AG09319 (cell line): Measurements from ENCODE around the gene UTP14A.

Experiments used
- DNase-seq: peaks from one replicate; pipeline ENCODE4 v3.0.0-alpha.2; 2010; ENCODE audit warnings: low read depth; ENCODE audit errors: extremely low read depth
- CTCF ChIP-seq: IDR thresholded peaks from 2 replicates; pipeline ENCODE4 v1.5.1; 2011; ENCODE audit warnings: low read depth, mild to moderate bottlenecking, inconsistent platforms, low read length, moderate library complexity

UTP14A gene

GRCh38 chrX:129932821-129933321 is 26.9 kb downstream of the UTP14A start:
- no peak for DNase-seq
- no peak for TF ChIP-seq CTCF

GRCh38 chrX:129933700-129934099 is 27.7 kb downstream of the UTP14A start:
- DNase-seq: no peak
- no peak for TF ChIP-seq CTCF

GRCh38 chrX:129934461-129934860 is 28.5 kb downstream of the UTP14A start:
- no peak for TF ChIP-seq CTCF
- DNase-seq: no peak

- DNase-seq: no peak
- TF ChIP-seq CTCF: no peak
Measured at GRCh38 chrX:129934952-129935351, 29.0 kb downstream of the UTP14A start.

- DNase-seq: no peak
Measured at GRCh38 chrX:129938081-129938480, 32.1 kb downstream of the UTP14A start.

GRCh38 chrX:129939986-129940385 is 34.0 kb downstream of the UTP14A start:
- no peak for DNase-seq
- no peak for TF ChIP-seq CTCF

More at GRCh38 chrX:129938081-129938480, 32.1 kb downstream of the UTP14A start:
- no peak for TF ChIP-seq CTCF

GRCh38 chrX:129940721-129941120 is 34.8 kb downstream of the UTP14A start:
- no peak for TF ChIP-seq CTCF
- no peak for DNase-seq
